CD4-positive, alpha-beta memory T cell (primary cell): Measurements from ENCODE around the gene OCEL1. TPM values are rescaled to one million over a fixed set of nuclear protein-coding genes. Genes with fewer than 3 reads are reported as not detected.

Experiments
- CTCF ChIA-PET: fragments of 350-600 bp; sonication (Branson Sonifier 250); formaldehyde crosslinking; loops from one replicate; lab custom pipeline; 2021; ENCODE audit warnings: inconsistent platforms; ENCODE audit not compliant: partially characterized antibody; lab: Charles Lee
- POLR2A ChIA-PET: fragments of 350-600 bp; sonication (Branson Sonifier 250); formaldehyde crosslinking; loops from one replicate; lab custom pipeline; 2021; ENCODE audit not compliant: partially characterized antibody; lab: Charles Lee
- DNase-seq, 5 donors: peaks; one replicate each; pipeline versions ENCODE4 v3.0.0 to v3.0.0-alpha.2; 2020 to 2022; ENCODE audit warnings: mixed read lengths in 1 of 5
- H3K27ac ChIP-seq: one replicate; pipeline ENCODE4 v1.7.0; 2013; ENCODE audit warnings: low read depth, low read length
- H3K27me3 ChIP-seq: 2 replicates; pipeline ENCODE4 v1.7.0; 2013; ENCODE audit warnings: mild to moderate bottlenecking, low read length, moderate library complexity; ENCODE audit not compliant: insufficient read depth
- H3K36me3 ChIP-seq: 2 replicates; pipeline ENCODE4 v1.7.0; 2013; ENCODE audit warnings: mild to moderate bottlenecking, low read length, moderate library complexity; ENCODE audit not compliant: insufficient read depth
- H3K4me1 ChIP-seq: 2 replicates; pipeline ENCODE4 v1.7.0; 2013; ENCODE audit warnings: mild to moderate bottlenecking, low read length, moderate library complexity; ENCODE audit not compliant: insufficient read depth
- H3K4me3 ChIP-seq, 2 donors: one replicate each; pipeline ENCODE4 v1.7.0; 2013; ENCODE audit warnings: low read length in 2 of 2, mild to moderate bottlenecking in 1 of 2
- H3K9me3 ChIP-seq, 2 donors: one replicate each; pipeline ENCODE4 v1.7.0; 2013; ENCODE audit warnings: low read length in 2 of 2, control low read depth in 1 of 2; ENCODE audit not compliant: control insufficient read depth in 1 of 2
- H3K27ac Mint-ChIP-seq, 7 donors: one replicate each; pipeline ENCODE4 v1.8.0; 2020 to 2021; ENCODE audit warnings: mixed read lengths in 7 of 7, mild to moderate bottlenecking in 6 of 7, inconsistent platforms in 3 of 7, moderate library complexity in 3 of 7
- H3K27me3 Mint-ChIP-seq, 2 donors: one replicate each; pipeline ENCODE4 v1.8.0; 2020 to 2021; ENCODE audit warnings: mixed read lengths in 2 of 2
- H3K36me3 Mint-ChIP-seq, 2 donors: one replicate each; pipeline ENCODE4 v1.8.0; 2020 to 2021; ENCODE audit warnings: mixed read lengths in 2 of 2, inconsistent platforms in 1 of 2, mild to moderate bottlenecking in 1 of 2
- H3K4me1 Mint-ChIP-seq, 4 donors: one replicate each; pipeline ENCODE4 v1.8.0; 2020 to 2021; ENCODE audit warnings: mixed read lengths in 4 of 4, mild to moderate bottlenecking in 1 of 4
- H3K4me3 Mint-ChIP-seq, 8 donors: one replicate each; pipeline ENCODE4 v1.8.0; 2020 to 2021; ENCODE audit warnings: mixed read lengths in 8 of 8, mild to moderate bottlenecking in 7 of 8, moderate library complexity in 6 of 8, inconsistent platforms in 3 of 8
- H3K9me3 Mint-ChIP-seq, 8 donors: one replicate each; pipeline ENCODE4 v1.8.0; 2020 to 2021; ENCODE audit warnings: mixed read lengths in 8 of 8, mild to moderate bottlenecking in 5 of 8, inconsistent platforms in 3 of 8, moderate library complexity in 1 of 8
- intact Hi-C: fragments of 100-400 bp; cut with micrococcal nuclease; formaldehyde crosslinking; loops from one replicate; pipeline ENCODE4 v1.15.1; 2023
- polyA plus RNA-seq, 2 donors: library from polyadenylated mRNA; unstranded; fragments of 300-500 nt; fragmentation: Illumina TruSeq; gene quantifications; one replicate each; pipeline ENCODE4 v1.2.3, GENCODE V29; 2021
- total RNA-seq, 2 experiments: library from RNA; stranded (reverse); gene quantifications; one replicate each; pipeline ENCODE4 v1.2.3, GENCODE V29; 2021

The OCEL1 gene
- total and polyA plus RNA-seq, 4 experiments from 2014 or later = 23.9 to 38.0 (median 33.5) TPM

DNA sequence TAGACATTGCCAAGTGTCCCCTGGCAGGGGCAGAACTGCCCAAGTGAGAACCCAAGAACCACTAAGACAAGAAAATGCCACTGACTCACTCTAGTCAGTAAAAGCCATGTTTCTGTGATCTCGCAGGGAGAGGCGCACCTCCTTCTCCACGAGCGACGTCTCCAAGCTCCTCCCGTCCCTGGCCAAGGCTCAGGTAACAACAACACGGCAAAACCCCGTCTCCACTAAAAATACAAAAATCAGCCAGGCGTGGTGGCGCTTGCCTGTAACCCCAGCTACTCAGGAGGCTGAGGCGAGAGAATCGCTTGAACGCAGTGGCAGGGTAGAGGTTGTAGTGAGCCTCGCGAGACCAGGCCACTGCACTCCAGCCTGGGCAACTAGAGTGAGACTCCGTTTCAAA, 28.4 kb upstream of the OCEL1 start:
- no peak overlapping the region for H3K4me3 Mint-ChIP-seq
- Histone ChIP-seq H3K4me3 (no peak overlapping the region), H3K27me3 (no peaks in the 10 kb centered on the region), H3K9me3 (no peaks in the 10 kb centered on the region), H3K4me1 (no peaks in the 10 kb centered on the region), H3K36me3 (peaks cover 63% of the 10 kb centered on the region), H3K27ac (no peak overlapping the region)
- intact Hi-C loops = no loop called here
- peak overlapping the region in 1 of 7 donors; percentile 30 for H3K27ac Mint-ChIP-seq
- DNase-seq = no peak
- H3K27me3 Mint-ChIP-seq = no peaks in the 10 kb centered on the region
- POLR2A ChIA-PET = no interaction called here
- CTCF ChIA-PET = no interaction called here
- H3K9me3 Mint-ChIP-seq = peaks cover 0 to 9% (median 0%) of the 10 kb centered on the region in 8 donors
- peaks cover 0 to 7% (median 2%) of the 10 kb centered on the region in 4 donors for H3K4me1 Mint-ChIP-seq
- H3K36me3 Mint-ChIP-seq = peaks cover 60 to 70% of the 10 kb centered on the region in 2 donors

DNA sequence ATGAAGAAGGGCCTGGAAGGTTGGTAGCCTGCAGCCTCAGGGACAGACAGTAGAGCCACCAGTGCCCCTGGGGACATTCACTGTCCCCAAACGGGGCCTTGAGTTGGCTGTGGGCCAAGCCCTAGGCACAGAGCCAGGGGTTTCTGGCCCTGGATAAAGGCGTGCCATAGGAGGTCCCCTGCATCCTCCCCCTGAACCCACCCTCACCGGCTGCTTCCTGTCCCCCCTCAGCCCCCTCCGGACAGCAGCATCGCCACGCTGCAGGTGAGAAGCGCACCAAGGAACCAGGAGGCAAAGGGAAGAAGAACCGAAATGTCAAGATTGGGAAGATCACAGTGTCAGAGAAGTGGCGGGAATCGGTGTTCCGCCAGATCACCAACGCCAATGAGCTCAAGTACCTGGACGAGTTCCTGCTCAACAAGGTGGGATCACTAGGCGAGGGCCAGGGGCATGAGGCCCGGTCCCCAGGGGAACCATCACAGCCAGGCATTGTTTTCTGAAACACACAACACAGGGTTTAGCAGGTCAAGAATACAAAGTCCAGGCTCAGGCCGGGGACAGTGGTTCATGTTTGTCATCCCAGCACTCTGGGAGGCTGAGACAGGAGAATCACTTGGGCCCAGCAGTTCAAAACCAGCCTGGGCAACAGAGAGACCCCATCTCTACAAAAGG, 25.5 kb upstream of the OCEL1 start:
- ChIA-PET CTCF (interaction anchor here (1.1 kb wide), 1 partner anchor 14 kb away, joined by 3 read pairs; no protein-coding TSS in a partner anchor), POLR2A (no interaction called here)
- Mint-ChIP-seq H3K27ac (peak overlapping the region in 1 of 7 donors; percentile 29), H3K36me3 (peaks cover 57 to 70% of the 10 kb centered on the region in 2 donors), H3K9me3 (peaks cover 0 to 7% (median 0%) of the 10 kb centered on the region in 8 donors), H3K27me3 (no peaks in the 10 kb centered on the region), H3K4me3 (no peak overlapping the region), H3K4me1 (peaks cover 0 to 7% (median 3%) of the 10 kb centered on the region in 4 donors)
- Histone ChIP-seq H3K9me3 (no peaks in the 10 kb centered on the region), H3K27me3 (no peaks in the 10 kb centered on the region), H3K36me3 (peaks cover 43% of the 10 kb centered on the region), H3K4me1 (no peaks in the 10 kb centered on the region), H3K4me3 (no peak overlapping the region), H3K27ac (no peak overlapping the region)
- no peak for DNase-seq
- intact Hi-C loops = no loop called here

DNA sequence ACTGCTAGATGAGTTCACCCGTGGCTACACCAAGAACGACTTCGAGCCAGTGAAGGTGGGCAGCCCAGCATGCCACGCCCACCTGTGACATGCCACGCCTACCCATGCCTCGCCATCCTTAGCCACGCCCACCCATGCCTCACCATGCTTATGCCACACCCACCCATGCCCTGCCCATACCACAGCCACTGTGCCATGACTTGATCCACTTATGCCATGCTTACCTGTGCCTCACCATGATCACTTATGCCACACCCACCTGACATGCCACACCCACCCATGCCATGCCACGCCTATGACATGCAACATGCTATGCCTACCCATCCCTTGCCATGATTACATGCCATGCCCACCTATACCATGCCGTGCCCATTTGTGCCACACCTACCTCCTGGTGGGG, 23.8 kb upstream of the OCEL1 start:
- Histone ChIP-seq H3K4me3 (no peak overlapping the region), H3K9me3 (no peaks in the 10 kb centered on the region), H3K27me3 (no peaks in the 10 kb centered on the region), H3K4me1 (no peaks in the 10 kb centered on the region), H3K36me3 (peaks cover 41% of the 10 kb centered on the region), H3K27ac (no peak overlapping the region)
- peaks cover 48 to 65% of the 10 kb centered on the region in 2 donors for H3K36me3 Mint-ChIP-seq
- intact Hi-C loops = no loop called here
- H3K9me3 Mint-ChIP-seq = peaks cover 0 to 7% (median 0%) of the 10 kb centered on the region in 8 donors
- H3K4me3 Mint-ChIP-seq = no peak overlapping the region
- H3K27me3 Mint-ChIP-seq = no peaks in the 10 kb centered on the region
- H3K27ac Mint-ChIP-seq = peak overlapping the region in 3 of 7 donors; percentile 63 to 84 (median 64)
- ChIA-PET CTCF (no interaction called here), POLR2A (no interaction called here)
- DNase-seq = no peak
- peaks cover 0 to 3% (median under 1%) of the 10 kb centered on the region in 4 donors for H3K4me1 Mint-ChIP-seq

DNA sequence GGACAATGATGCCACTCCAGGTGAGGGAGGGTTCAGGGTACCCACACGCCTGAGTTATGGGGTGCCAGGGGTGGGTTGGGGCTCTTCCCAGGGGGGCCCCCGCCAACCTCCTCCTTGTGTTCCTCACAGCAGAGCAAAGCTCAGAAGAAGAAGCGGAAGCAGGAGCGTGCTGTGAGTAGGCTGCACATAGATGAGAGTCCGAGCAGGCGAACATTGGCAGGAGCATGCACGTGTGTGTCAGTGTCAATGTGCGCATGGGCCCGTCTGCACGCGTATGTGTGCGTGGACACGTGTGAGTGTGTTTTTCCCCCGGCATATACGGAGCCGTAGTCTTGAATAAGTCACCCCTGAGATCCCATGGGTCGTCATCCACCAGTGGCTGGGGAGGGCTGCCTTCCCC, 23.3 kb upstream of the OCEL1 start:
- H3K4me1 ChIP-seq = no peaks in the 10 kb centered on the region
- peaks cover 0 to 7% (median 0%) of the 10 kb centered on the region in 8 donors for H3K9me3 Mint-ChIP-seq
- no peaks in the 10 kb centered on the region for H3K27me3 ChIP-seq
- H3K4me3 ChIP-seq = no peak overlapping the region
- ChIA-PET CTCF (no interaction called here), POLR2A (no interaction called here)
- peaks cover 38% of the 10 kb centered on the region for H3K36me3 ChIP-seq
- peaks cover 0 to 3% (median under 1%) of the 10 kb centered on the region in 4 donors for H3K4me1 Mint-ChIP-seq
- H3K36me3 Mint-ChIP-seq = peaks cover 44 to 60% of the 10 kb centered on the region in 2 donors
- no peak overlapping the region for H3K4me3 Mint-ChIP-seq
- peak overlapping the region in 2 of 7 donors; percentile 17 to 63 for H3K27ac Mint-ChIP-seq
- no peaks in the 10 kb centered on the region for H3K27me3 Mint-ChIP-seq
- DNase-seq = no peak
- no peak overlapping the region for H3K27ac ChIP-seq
- intact Hi-C loops = no loop called here
- H3K9me3 ChIP-seq = no peaks in the 10 kb centered on the region

DNA sequence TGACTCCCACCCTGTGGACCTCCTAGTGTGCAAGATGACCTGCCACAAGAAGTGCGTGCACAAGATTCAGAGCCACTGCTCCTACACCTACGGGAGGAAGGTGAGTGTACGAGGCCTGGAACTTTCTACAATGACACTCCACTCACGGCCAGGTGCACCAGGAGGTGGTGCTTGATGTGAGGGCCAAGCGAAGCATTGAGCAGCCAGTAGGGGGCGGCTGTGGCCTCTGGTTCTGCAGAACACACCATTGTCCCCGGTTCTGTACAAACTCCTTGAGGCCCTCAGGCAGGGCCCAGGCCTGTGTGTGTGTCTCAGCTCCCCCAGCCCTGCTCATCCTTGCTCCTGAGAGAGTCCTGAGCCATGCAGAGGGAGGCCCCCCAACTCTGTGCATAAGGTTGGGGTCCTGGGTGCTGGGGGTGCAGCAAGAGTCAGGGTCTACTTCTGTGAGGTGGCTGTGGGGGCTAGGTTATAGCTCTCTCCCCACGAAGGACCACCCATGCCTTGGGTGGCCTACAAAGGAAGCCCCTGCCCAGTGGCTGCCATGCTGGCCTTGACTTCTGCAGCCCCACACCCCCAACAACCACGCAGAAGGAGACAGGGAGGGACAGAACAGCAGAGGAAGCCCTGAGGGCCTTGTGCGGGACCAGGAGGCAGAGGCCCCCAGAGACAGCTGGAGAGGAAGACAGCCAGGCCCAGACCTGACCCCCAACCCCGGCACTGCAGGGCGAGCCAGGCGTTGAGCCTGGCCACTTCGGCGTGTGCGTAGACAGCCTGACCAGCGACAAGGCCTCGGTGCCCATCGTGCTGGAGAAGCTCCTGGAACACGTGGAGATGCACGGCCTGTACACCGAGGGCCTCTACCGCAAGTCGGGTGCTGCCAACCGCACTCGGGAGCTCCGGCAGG, 20.5 kb upstream of the OCEL1 start:
- H3K27me3 Mint-ChIP-seq = no peaks in the 10 kb centered on the region
- peak; percentile 48 to 66 (median 63) for DNase-seq
- no peak overlapping the region for H3K4me3 Mint-ChIP-seq
- H3K9me3 Mint-ChIP-seq = peaks cover 0 to 5% (median 0%) of the 10 kb centered on the region in 8 donors
- H3K36me3 Mint-ChIP-seq = peaks cover 34 to 56% of the 10 kb centered on the region in 2 donors
- peak overlapping the region in 2 of 7 donors; percentile 8 to 43 for H3K27ac Mint-ChIP-seq
- H3K4me1 ChIP-seq = no peaks in the 10 kb centered on the region
- no peak overlapping the region for H3K27ac ChIP-seq
- peaks cover 0 to 6% (median 2%) of the 10 kb centered on the region in 4 donors for H3K4me1 Mint-ChIP-seq
- intact Hi-C loops = loop anchor here (1.0 kb wide), 2 partner anchors 30 to 77 kb away; no protein-coding TSS in a partner anchor
- CTCF ChIA-PET = interaction anchor here (0.8 to 3.2 kb wide), 10 partner anchors 10 to 81 kb away, joined by 3 to 20 read pairs (median 6); partner anchors contain the start of genes BABAM1 and USE1
- POLR2A ChIA-PET = interaction anchor here (0.7 to 1.8 kb wide), 4 partner anchors 10 to 30 kb away, joined by 4 to 9 read pairs (median 6); partner anchors contain the start of genes OCEL1 and USE1
- H3K9me3 ChIP-seq = no peaks in the 10 kb centered on the region
- H3K27me3 ChIP-seq = no peaks in the 10 kb centered on the region
- peaks cover 32% of the 10 kb centered on the region for H3K36me3 ChIP-seq
- H3K4me3 ChIP-seq = no peak overlapping the region

DNA sequence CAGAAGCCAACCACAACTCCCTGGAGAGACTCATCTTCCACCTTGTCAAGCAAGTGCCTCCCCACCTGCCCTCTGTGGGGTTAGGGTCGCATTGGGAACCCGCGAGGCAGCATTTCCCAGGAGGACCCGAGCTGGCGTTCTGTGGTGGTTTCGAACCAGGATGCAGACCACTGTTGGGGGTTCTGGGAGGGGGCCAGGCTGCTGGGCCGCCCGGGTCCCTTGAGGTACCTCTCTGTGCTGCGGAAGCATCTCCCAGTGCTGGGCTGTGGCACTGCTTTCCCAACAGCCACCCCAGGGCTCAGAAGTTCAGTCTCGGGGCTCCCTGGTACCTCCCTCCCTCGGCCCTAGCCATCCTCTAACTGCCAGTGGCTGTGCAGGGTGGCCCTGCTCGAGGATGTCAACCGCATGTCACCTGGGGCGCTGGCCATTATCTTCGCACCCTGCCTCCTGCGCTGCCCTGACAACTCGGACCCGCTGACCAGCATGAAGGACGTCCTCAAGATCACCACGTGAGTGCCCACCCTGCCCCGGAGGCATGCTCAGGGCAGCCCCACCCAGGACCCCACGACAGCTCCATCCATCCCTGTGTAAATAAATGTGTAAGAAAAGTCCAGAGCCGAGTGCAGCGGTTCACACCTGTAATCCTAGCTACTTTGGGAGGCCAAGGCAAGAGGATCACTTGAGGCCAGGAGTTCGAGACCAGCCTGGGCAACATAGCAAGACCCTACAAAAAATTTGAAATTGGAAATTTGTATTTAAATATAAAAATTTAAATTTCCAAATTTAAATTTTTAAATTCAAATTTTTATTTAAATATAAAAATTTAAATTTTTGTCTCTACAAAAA, 19.1 kb upstream of the OCEL1 start:
- Mint-ChIP-seq H3K27ac (no peak overlapping the region), H3K4me1 (peaks cover 0 to 6% (median 2%) of the 10 kb centered on the region in 4 donors), H3K4me3 (no peak overlapping the region), H3K9me3 (peaks cover 0 to 3% (median 0%) of the 10 kb centered on the region in 8 donors), H3K27me3 (no peaks in the 10 kb centered on the region), H3K36me3 (peaks cover 26 to 49% of the 10 kb centered on the region in 2 donors)
- POLR2A ChIA-PET = interaction anchor here (1.6 kb wide), 1 partner anchor 8 kb away, joined by 7 read pairs; the partner anchor contains the start of gene USE1
- Histone ChIP-seq H3K27ac (no peak overlapping the region), H3K4me1 (no peaks in the 10 kb centered on the region), H3K36me3 (peaks cover 20% of the 10 kb centered on the region), H3K9me3 (no peaks in the 10 kb centered on the region), H3K27me3 (no peaks in the 10 kb centered on the region), H3K4me3 (no peak overlapping the region)
- CTCF ChIA-PET = interaction anchor here (0.7 to 3.2 kb wide), 5 partner anchors 9 to 80 kb away, joined by 3 to 20 read pairs (median 4); partner anchors contain the start of gene USE1
- intact Hi-C loops = no loop called here
- DNase-seq = no peak
